ENCODE results near the gene FIGN.

The FIGN gene

DNA sequence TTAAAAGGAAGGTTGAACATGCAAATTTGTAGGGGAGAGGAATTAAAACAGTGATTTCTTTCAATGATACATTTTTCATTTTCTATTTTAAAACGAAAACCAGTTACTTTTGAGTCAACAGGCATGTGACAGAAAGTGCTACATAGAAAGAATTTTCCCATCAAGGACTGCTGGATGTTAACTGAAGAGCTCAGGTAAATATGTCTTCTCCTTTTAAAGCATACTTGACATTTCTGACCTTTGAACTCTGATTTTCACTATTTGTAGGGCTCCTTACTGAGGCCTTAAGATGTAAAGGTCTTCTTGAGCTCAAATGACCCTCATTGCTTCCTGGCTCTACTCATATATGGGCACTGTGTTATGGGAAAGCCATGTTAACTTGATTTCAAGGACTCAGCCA is 32.4 kb downstream of the FIGN start:
- DNase-seq = no peak

DNA sequence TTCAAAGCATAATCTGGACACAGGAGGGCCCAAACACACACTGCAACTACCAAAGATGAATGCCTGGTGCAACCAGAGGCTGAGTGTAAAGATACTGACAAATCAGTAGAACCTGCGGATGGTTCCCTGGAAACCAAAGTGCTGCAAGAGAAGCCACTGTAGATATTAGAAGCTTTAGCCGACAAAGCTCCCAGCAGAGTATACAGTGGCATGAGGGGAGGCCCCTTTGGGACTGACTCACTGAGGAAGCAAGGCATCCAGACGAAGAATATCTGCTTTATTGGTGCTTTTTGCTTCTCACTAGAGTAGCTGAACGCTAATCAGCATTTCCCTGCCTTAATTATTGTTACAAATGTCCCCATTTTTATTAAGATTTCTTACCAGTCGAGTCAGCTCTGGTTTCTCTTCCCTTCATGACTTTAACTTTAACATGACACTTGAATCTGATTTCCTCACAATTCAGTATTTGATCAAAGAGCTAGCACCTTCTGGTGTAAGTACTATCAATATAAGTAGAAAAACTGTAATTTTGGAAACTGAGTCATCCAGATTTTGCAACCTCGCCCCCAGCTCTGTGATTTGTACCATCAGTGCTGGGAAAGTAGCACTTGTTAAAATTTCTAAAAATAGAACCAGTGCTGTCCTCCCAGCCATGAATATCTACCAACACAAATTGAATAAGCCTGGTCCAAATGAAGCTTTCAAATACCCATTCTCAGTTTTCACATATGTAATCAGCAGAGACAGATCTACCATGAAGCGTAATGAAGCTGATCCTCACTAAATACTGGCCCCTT is 34.2 kb downstream of the FIGN start:
- DNase-seq = no peak

DNA sequence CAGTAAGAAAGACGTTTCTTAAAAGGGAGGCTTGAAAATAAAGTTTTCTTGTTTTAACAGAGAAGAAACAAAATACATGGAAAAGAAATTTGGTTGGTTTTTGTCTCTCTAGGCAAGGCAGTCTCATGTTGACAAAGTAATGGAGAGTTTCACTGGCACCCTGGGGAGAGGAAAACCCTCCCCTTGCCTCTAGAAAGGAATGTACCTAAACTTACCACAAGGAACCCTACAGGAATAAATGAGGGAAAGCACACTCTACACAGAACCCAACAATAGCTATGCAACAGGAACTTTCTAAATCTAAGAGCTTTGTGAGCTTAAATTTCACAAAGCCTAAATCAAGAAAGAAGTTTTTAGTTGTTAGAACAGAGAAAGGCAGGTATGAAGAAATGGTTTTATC is 37.0 kb downstream of the FIGN start:
- no peak for DNase-seq

DNA sequence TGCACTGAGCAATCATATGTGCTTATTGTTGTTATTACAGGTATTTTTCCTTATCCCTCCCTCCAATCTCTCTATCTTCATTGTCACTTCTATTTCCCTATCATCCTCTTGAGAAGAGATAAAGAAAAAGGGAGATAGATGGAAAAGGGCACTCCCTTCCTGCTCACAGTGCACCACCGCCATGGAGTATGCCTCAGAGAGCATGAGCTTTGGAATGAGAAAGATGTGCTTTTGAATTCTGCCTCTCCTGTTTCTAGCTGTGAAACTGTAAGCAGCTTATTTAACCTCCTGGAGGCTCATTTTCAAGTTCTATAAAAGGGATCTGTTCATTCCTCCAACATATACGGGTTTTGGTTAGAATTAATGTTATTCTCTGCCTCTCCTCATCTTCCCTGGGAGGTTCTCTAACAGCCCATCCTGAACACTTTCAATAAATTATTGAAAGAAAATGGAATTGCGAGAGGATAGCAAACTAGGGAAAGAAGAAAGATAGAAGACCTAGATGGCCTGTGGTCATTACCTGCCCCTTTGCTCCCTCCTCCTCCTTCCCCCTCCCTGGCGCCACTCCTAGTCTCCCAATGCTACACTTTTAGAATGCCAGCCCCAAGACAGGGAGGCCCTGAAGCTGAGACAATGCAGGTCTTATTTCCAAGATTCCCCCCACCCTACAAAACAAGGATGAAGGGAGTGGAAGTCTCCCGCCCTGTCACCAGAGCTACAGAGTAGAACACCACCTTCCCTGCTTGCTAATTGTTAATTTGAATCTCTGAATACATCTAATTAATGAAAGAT is 37.8 kb downstream of the FIGN start:
- DNase-seq = no peak

- DNase-seq = no peak
Measured at GRCh38 chr2:163697429-163697828, 38.4 kb downstream of the FIGN start.

GRCh38 chr2:163693484-163693883 is 42.3 kb downstream of the FIGN start:
- DNase-seq = no peak

- DNase-seq = no peak
Measured at GRCh38 chr2:163692611-163693482, 43.0 kb downstream of the FIGN start.

DNA sequence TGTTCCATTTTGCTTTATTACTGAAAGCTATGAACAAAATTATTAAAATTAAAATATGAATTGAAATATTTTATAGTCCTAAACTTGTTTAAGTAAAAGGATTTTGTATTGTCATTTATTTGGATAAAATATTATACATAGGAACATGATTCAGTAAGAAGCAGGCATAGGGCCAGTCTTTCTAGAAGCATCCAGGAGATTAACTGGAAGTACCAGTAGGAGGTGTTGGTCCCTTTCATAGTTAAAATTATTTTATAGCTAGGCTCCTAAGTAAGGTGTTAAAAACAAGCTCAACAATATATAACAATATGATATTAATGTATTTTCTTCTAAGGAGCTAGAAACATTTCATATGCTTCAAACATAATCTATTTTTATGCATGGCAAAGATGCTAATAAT is 43.7 kb downstream of the FIGN start:
- no peak for DNase-seq

DNA sequence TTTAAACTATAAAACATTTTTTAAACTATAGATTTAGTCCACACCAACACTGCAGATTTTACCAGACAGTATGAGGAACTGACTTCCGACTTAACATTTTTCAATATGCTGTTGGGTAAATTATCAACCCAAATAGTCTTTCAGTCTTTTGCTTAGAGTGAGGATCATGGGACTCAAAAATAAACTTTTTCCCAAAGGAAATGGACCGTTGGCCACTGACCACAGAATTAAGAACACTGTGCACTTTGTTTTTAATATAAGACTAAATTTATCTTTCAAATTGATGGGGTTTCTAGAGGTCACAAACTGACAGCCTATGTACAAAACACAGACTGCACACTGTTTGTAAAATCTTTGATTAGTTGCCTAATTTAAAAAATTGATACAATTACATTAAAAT is 44.9 kb downstream of the FIGN start:
- no peak for DNase-seq

DNA sequence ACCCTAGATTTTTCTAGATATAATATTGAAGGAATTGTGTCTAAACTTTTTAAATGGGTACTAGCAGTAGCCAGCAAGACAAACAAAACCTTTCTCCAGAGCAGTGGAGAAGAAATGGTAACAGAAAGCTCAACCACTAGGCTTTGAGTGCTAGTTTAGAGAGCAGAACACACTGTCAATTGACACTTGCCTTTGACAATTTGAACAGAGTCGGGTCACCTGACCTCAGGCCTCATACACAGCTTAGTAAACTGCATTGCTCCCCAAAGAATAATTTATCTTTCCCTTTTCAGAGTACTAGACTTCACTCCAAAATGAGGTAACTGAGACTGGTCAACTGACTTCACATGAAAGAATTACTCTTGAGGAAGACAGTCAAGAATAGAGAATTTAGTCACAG is 48.6 kb downstream of the FIGN start:
- no peak for DNase-seq

- DNase-seq = no peak
Measured at GRCh38 chr2:163686289-163686688, 49.5 kb downstream of the FIGN start.

GRCh38 chr2:163682695-163683094 is 53.1 kb downstream of the FIGN start:
- no peak for DNase-seq

- no peak for DNase-seq
Measured at GRCh38 chr2:163681745-163682144, 54.1 kb downstream of the FIGN start.

DNA sequence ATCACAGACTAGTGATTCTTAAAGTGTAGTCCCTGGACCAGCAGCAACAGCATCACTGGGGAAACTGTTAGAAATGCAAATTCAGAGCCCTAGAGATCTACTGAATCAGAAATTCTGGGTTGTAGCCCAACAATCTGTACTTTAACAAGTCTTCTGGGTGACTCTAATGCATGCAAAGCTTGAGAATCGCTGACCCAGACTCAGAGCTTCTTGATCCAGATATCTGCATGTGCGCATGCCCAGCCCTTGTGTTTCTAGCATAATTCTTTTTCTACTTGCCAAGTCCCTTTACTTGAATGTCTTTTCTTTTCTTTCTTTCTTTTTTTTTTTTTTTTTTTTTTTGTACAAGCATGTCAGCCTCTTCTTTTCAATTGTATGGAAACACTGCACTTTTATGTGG is 60.4 kb downstream of the FIGN start:
- DNase-seq = no peak

DNA sequence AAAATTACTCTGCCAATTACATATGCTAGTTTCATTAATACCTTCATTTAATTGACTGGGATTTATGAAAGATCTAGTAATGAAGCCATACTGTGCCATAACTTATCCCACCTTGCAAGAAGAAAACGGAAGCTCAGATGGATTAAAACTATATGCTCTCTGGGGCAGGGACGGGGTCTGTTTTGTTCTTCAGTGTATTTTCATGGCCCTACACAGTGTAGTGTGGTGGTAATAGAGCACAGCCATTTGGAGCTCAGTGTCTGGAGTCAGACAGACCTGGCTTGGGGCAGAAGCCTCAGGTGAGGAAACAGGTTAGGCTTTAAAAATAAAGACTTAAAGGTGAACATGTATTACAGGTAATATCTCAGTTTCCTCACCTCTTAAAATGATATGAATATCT is 62.3 kb downstream of the FIGN start:
- DNase-seq = no peak

GRCh38 chr2:163670929-163671328 is 64.9 kb downstream of the FIGN start:
- no peak for DNase-seq

DNA sequence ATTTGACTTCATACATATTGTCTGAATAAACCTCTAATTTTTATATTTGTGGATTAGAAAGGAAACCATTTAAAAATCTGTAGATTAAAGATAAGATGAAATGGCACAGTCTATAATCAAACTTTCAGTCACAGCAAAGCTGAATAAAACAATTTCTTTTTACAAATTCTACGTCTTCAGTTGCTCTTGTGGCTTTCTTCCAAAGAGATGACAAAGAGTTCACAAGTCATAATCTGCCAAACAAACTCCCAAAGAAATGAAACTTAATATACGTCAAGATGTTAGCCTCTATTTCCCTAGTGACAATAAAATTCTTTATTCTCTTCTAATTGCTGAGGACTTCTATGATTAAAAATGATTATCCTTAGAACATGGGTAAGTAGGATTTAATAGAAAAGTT is 66.3 kb downstream of the FIGN start:
- DNase-seq = no peak

DNA sequence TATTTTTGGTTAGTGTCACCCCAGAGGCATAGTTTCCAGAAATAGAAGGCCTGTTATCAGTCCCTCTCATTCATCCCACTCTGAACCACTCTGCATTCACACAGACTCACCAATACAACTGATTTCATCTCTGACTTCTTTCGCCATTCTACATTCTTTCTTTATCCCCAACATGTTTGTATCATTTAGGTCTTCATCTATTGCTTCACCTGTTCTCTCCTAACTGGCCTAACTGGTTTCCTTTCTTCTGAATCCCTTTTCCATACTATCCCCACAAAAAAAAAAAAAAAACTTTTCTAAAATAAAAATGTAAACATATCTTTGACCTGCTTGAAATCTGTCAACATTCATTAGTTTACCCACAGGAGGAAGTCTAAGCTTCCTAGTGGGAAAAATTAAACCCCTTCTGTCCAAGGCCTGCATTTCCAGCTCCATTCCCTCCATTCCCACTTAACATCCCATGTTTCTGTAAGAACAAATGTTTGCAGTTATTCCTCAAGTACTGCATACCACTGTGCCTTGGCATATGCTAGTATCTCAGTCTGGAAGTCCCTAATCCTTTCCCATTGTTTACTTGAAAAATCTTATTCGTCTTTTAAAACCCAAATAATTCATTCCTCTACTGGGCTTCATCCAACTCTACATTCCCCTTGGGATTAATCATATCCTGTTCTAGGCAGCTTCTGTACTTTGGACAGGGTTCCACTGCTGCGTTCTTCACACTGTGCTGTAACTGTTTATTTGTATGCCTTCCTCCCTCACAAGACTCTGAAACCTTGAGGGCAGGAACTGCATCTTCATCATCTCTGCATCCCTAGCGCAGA is 68.5 kb downstream of the FIGN start:
- DNase-seq = no peak

- no peak for DNase-seq
Measured at GRCh38 chr2:163665817-163666216, 70.0 kb downstream of the FIGN start.

- DNase-seq = no peak
Measured at GRCh38 chr2:163665051-163665450, 70.8 kb downstream of the FIGN start.

GRCh38 chr2:163664610-163665009 is 71.2 kb downstream of the FIGN start:
- no peak for DNase-seq

DNA sequence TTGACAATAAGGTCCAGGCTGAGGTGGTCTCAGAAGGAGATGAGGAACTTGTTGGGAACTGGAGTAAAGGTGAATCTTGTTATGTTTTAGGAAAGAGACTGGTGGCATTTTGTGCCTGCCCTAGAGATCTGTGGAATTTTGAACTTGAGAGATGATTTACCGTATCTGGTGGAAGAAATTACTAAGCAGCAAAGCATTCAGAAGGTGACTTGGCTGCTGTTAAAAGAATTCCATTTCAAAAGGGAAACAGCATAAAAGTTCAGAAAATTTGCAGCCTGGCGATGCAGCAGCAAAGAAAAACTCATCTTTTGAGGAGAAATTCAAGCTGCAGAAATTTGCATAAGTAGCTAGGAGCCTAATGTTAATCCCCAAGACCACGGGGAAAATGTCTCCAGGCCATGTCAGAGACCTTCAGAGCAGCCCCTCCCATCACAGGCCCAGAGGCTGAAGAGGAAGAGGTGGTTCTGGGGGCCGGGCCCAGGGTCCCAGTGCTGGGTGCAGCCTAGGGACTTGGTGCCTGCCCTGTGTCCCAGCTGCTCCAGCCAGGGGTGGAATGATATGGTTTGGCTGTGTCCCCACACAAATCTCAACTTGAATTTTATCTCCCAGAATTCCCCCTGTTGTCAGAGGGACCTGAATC is 73.5 kb downstream of the FIGN start:
- no peak for DNase-seq
